B cell (primary cell): ENCODE results near the gene FAM161B.
A peak's percentile ranks its signal among the peaks of the same experiment; 100 is the strongest.

ENCODE experiments used
- CTCF ChIP-seq: fragments of 200-600 bp; IDR thresholded peaks from one replicate; pipeline ENCODE4 v1.8.0; 2022; ENCODE audit warnings: antibody characterized with exemption, mild to moderate bottlenecking
- EZH2 ChIP-seq: IDR thresholded peaks from 2 replicates; pipeline ENCODE4 v1.6.1; 2012; ENCODE audit warnings: borderline replicate concordance, low read depth, mild to moderate bottlenecking, moderate library complexity, low read length; ENCODE audit not compliant: insufficient read depth, poor library complexity, severe bottlenecking

DNA sequence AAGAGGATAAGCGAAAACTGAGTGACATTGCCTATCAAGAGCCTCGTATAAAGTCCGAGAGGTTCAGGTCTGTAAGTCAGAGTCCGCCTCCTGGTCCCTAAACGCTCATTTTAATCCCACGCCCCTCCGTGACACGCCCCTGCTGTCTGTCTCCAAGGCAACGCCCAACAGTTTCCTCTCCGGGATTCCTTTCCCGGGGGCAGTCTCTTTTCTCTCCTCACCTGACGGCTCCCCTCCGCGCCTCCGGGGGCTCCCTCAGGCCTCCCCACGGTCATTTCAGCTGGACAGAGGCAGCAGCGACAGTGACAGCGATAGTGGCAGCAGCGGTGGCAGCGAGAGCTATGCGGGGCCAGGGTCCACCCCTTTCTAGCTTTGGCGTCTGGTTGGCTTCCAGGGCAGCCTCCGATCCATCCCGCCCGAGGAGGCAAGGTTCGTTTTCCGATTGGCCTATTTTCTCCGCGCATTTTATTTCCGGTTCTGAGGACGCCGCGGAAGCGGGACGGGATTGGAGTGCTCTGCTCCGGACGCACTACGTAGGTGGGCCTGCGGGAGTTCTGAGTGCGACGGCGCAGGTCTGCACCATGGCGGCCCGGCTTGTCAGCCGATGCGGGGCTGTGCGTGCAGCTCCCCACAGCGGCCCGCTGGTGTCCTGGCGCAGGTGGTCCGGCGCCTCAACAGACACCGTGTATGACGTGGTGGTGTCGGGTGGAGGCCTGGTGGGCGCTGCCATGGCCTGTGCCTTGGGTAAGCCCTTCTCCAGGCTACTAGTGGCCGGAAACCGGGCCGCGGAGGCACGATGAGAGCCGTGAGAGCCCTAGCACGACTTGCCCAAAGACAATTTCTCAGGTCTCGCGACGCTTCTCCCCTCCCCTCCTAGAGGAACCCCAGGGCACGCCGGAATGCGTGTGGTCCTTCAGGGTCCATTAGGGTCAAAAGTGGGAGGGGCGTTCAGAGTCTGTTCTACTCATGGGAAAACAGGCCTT lies at the start of gene FAM161B, which contains the start of gene COQ6:
- TF ChIP-seq EZH2, result no peak
- peak; percentile 11 for TF ChIP-seq CTCF
